Prostate gland (tissue), 2 donors: ENCODE measurements around the gene POU3F2.

ENCODE experiments used
- POLR2AphosphoS5 ChIP-seq: sonication (generic); formaldehyde crosslinking; IDR thresholded peaks from one replicate; pipeline ENCODE4 v1.6.1; 2017; ENCODE audit warnings: antibody characterized with exemption
- TF ChIP-seq, protein P1 (sequence below), 4 experiments: fragments of 200-600 bp in 2 of 4; fragments of 450-650 bp in 2 of 4; sonication (generic) in 2 of 4; IDR thresholded peaks; 1 replicate in 3 of 4; 2 replicates in 1 of 4; pipeline ENCODE4 v1.5.1; 2016 to 2019; ENCODE audit warnings: antibody characterized with exemption in 4 of 4, mild to moderate bottlenecking in 2 of 4, moderate library complexity in 2 of 4

- TF ChIP-seq, protein P1, sequence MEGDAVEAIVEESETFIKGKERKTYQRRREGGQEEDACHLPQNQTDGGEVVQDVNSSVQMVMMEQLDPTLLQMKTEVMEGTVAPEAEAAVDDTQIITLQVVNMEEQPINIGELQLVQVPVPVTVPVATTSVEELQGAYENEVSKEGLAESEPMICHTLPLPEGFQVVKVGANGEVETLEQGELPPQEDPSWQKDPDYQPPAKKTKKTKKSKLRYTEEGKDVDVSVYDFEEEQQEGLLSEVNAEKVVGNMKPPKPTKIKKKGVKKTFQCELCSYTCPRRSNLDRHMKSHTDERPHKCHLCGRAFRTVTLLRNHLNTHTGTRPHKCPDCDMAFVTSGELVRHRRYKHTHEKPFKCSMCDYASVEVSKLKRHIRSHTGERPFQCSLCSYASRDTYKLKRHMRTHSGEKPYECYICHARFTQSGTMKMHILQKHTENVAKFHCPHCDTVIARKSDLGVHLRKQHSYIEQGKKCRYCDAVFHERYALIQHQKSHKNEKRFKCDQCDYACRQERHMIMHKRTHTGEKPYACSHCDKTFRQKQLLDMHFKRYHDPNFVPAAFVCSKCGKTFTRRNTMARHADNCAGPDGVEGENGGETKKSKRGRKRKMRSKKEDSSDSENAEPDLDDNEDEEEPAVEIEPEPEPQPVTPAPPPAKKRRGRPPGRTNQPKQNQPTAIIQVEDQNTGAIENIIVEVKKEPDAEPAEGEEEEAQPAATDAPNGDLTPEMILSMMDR (IDR thresholded peaks at IDR 0.05) = no peak
- TF ChIP-seq POLR2AphosphoS5 = no peak
These were observed 12.5 kb upstream of the POU3F2 start for GRCh38 chr6:98821756-98822405.
